ENCODE results near the gene RPP25L. TPM values are rescaled to one million over a fixed set of nuclear protein-coding genes. Genes with fewer than 3 reads are reported as not detected.
A peak's percentile ranks its signal among the peaks of the same experiment; 100 is the strongest.

RPP25L gene
- polyA plus RNA-seq, 1 of the 3 experiments (the other 2 are of a cell fraction): 47.6 TPM

DNA sequence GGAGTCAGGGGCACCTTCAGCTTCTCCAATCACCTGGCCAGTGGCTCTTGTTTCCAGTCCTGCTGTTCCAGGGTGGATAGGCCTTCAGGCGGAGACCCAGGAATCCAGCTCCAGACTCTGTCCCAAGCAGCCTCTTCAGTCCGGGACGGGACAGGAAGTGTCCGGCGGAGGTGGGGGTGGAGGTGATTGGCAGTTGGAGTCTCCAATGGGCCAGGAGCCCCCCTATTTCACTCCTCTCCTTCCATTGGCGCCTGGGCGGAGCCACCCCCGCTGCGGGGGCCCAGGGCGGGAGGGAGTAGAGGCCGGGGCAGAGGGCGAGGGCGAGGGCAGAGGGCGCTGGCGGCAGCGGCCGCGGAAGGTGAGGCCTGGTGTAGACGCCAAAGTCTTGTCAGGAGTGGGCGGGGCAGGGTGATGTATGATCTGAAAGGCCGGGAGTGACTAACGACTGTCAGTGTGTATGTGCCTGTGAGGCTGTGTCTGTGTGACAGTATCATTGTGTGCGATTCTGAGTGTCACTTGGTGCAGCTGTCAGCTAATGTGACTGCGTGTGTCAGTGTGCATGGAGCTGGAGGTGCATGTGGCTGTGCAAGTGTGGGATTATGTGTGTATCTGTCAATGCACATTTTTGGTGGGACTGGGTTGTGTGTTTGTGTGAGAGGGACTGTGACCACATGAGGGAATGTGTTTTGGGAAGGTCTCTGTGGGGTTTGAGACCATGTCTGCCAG lies 40.1 kb upstream of the RPP25L start, which contains the start of gene IL11RA:
TSS of gene IL11RA (plus strand) at position 310 of the 726 bp plus-strand sequence. CDS start 3,033 bp downstream, outside the sequence.
- peaks cover 13 to 19% of the 10 kb centered on the region in 2 experiments for H3K36me3 ChIP-seq (replicated peaks in 1 of 2; ENCODE audit: control insufficient read depth in 1 of 2, insufficient read depth in 2 of 2, low read length in 1 of 2)
- H3K9ac ChIP-seq: peak within 1 kb of the TSS; percentile 32; the same call in 1 of the 2 replicates
- H3K4me2 ChIP-seq: peak within 1 kb of the TSS; percentile 76
- 0 out of 2 replicates have a peak within 1 kb of the TSS, but pooled peaks have one; percentile 71 for H2AFZ ChIP-seq (ENCODE audit: low read depth)
- H3K27ac ChIP-seq (ENCODE audit: low read depth in 2 of 2, low read length in 1 of 2): peak within 1 kb of the TSS; percentile 67 to 96
- DNase-seq: no peak
- no peaks in the 10 kb centered on the region for H3K27me3 ChIP-seq (ENCODE audit: insufficient read depth)
- TF ChIP-seq, protein P1, sequence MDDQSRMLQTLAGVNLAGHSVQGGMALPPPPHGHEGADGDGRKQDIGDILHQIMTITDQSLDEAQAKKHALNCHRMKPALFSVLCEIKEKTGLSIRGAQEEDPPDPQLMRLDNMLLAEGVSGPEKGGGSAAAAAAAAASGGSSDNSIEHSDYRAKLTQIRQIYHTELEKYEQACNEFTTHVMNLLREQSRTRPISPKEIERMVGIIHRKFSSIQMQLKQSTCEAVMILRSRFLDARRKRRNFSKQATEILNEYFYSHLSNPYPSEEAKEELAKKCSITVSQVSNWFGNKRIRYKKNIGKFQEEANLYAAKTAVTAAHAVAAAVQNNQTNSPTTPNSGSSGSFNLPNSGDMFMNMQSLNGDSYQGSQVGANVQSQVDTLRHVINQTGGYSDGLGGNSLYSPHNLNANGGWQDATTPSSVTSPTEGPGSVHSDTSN (IDR thresholded peaks at IDR 0.05): peak; percentile 64
- TF ChIP-seq GABPA (IDR thresholded peaks at IDR 0.05; ENCODE audit: low read depth): 0 out of 2 replicates have a peak, but pooled peaks have one; percentile 19
- TF ChIP-seq ELF1 (IDR thresholded peaks at IDR 0.05): no peak
- no peak for TF ChIP-seq FOXJ3 (CRISPR knock-in tag; IDR thresholded peaks at IDR 0.05)
- no peaks in the 10 kb centered on the region for H4K20me1 ChIP-seq (ENCODE audit: insufficient read depth)
- H3K9me3 ChIP-seq: no peaks in the 10 kb centered on the region
- no peaks in the 10 kb centered on the region for H3K9me2 ChIP-seq
- 85% methylated on average over 24 of the region's 24 CpGs for WGBS (ENCODE audit: low lambda C conversion rate)
- peaks cover 12% of the 10 kb centered on the region; the same call in 1 of the 2 replicates for H3K79me2 ChIP-seq (ENCODE audit: insufficient read depth)
- ChIA-PET POLR2A (interaction anchor here (1.2 kb wide), 1 partner anchor 13 kb away, joined by 3 read pairs; no protein-coding TSS in a partner anchor), CTCF (interaction anchor here (4.2 to 14.1 kb wide), 2 partner anchors 12 to 15 kb away, joined by 20 to 152 read pairs; partner anchors contain the start of gene SIGMAR1)
- H3F3A ChIP-seq (replicated peaks; ENCODE audit: insufficient read depth): peaks cover 3% of the 10 kb centered on the region
- peaks cover 23 to 87% of the 10 kb centered on the region in 2 experiments for H3K4me1 ChIP-seq (ENCODE audit: control insufficient read depth in 1 of 2, insufficient read depth in 2 of 2, low read depth in 1 of 2, low read length in 1 of 2)
- no peak within 1 kb of the TSS for H3K4me3 ChIP-seq (ENCODE audit: low read depth in 2 of 2, low read length in 1 of 2)

DNA sequence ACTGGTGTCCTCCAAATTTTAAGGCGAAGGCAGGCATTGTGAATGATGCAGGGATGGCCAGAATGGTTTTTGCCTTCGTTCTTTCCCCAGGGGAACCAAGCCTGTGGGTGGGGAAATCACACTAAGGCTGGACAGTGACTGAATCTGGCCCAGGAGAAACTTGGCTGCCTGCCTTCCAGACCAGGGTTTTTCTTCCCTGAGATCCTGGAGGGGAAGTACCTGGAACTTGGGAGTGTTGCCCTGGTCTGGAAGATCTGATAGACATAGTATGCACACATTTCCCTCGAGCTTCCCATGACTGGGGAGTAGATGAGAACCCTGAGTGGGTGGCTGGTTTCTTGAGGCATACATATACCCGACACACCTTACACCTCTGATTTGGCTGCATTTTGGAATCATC lies 39.4 kb upstream of the RPP25L start:
- DNase-seq: no peak
- POLR2A ChIA-PET: interaction anchor here (1.3 kb wide), 1 partner anchor 14 kb away, joined by 12 read pairs; the partner anchor contains the start of gene SIGMAR1
- Histone ChIP-seq H3K79me2 (ENCODE audit: insufficient read depth) (peaks cover 14% of the 10 kb centered on the region; the same call in 1 of the 2 replicates), H3K4me2 (no peak overlapping the region; the same call in 1 of the 2 replicates), H3F3A (replicated peaks; ENCODE audit: insufficient read depth) (peaks cover 3% of the 10 kb centered on the region), H2AFZ (ENCODE audit: low read depth) (no peak overlapping the region), H3K4me3 (ENCODE audit: low read depth in 2 of 2, low read length in 1 of 2) (no peak overlapping the region), H3K27me3 (ENCODE audit: insufficient read depth) (no peaks in the 10 kb centered on the region), H3K36me3 (replicated peaks in 1 of 2; ENCODE audit: control insufficient read depth in 1 of 2, insufficient read depth in 2 of 2, low read length in 1 of 2) (peaks cover 13 to 19% of the 10 kb centered on the region in 2 experiments), H3K9me2 (no peaks in the 10 kb centered on the region), H3K9me3 (no peaks in the 10 kb centered on the region), H4K20me1 (ENCODE audit: insufficient read depth) (no peaks in the 10 kb centered on the region), H3K4me1 (ENCODE audit: control insufficient read depth in 1 of 2, insufficient read depth in 2 of 2, low read depth in 1 of 2, low read length in 1 of 2) (peaks cover 23 to 85% of the 10 kb centered on the region in 2 experiments), H3K27ac (ENCODE audit: low read depth in 2 of 2, low read length in 1 of 2) (peak overlapping the region in 1 of 2 experiments; percentile 96; a peak in 2 of 4 replicates), H3K9ac (no peak overlapping the region)
- CTCF ChIA-PET: interaction anchor here (4.2 to 14.1 kb wide), 2 partner anchors 13 to 14 kb away, joined by 20 to 152 read pairs; partner anchors contain the start of gene SIGMAR1
- 53% methylated on average over 4 of the region's 4 CpGs for WGBS (ENCODE audit: low lambda C conversion rate)
- TF ChIP-seq SMC3 (IDR thresholded peaks at IDR 0.05; ENCODE audit: low read depth, low read length) (no peak), FOXM1 (IDR thresholded peaks at IDR 0.05; ENCODE audit: low read depth) (no peak), JUND (IDR thresholded peaks at IDR 0.05) (no peak), GABPA (IDR thresholded peaks at IDR 0.05; ENCODE audit: low read depth) (no peak), FOXJ3 (CRISPR knock-in tag; IDR thresholded peaks at IDR 0.05) (no peak), POLR2AphosphoS5 (IDR thresholded peaks at IDR 0.05; ENCODE audit: low read depth, low read length) (no peak), RAD21 (IDR thresholded peaks at IDR 0.05; ENCODE audit: low read length) (no peak), MEF2A (IDR thresholded peaks at IDR 0.05; ENCODE audit: borderline replicate concordance, low read depth) (no peak), SIN3A (IDR thresholded peaks at IDR 0.05; ENCODE audit: borderline replicate concordance, low read depth, low read length) (no peak), CHD2 (IDR thresholded peaks at IDR 0.05; ENCODE audit: low read length, partially characterized antibody) (no peak), EP300 (IDR thresholded peaks at IDR 0.05; ENCODE audit: borderline replicate concordance in 1 of 2, low read depth in 1 of 2, low read length in 1 of 2) (no peak), RFX5 (IDR thresholded peaks at IDR 0.05; ENCODE audit: low read length) (no peak), RCOR1 (IDR thresholded peaks at IDR 0.05; ENCODE audit: low read length) (no peak), TCF12 (IDR thresholded peaks at IDR 0.05) (no peak)
- TF ChIP-seq, protein P2, sequence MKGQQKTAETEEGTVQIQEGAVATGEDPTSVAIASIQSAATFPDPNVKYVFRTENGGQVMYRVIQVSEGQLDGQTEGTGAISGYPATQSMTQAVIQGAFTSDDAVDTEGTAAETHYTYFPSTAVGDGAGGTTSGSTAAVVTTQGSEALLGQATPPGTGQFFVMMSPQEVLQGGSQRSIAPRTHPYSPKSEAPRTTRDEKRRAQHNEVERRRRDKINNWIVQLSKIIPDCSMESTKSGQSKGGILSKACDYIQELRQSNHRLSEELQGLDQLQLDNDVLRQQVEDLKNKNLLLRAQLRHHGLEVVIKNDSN (IDR thresholded peaks at IDR 0.05; ENCODE audit: borderline replicate concordance, low read depth): no peak
- TF ChIP-seq, protein P3, sequence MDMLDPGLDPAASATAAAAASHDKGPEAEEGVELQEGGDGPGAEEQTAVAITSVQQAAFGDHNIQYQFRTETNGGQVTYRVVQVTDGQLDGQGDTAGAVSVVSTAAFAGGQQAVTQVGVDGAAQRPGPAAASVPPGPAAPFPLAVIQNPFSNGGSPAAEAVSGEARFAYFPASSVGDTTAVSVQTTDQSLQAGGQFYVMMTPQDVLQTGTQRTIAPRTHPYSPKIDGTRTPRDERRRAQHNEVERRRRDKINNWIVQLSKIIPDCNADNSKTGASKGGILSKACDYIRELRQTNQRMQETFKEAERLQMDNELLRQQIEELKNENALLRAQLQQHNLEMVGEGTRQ (IDR thresholded peaks at IDR 0.05; ENCODE audit: borderline replicate concordance, low read depth, low read length): no peak
- TF ChIP-seq, protein P4, sequence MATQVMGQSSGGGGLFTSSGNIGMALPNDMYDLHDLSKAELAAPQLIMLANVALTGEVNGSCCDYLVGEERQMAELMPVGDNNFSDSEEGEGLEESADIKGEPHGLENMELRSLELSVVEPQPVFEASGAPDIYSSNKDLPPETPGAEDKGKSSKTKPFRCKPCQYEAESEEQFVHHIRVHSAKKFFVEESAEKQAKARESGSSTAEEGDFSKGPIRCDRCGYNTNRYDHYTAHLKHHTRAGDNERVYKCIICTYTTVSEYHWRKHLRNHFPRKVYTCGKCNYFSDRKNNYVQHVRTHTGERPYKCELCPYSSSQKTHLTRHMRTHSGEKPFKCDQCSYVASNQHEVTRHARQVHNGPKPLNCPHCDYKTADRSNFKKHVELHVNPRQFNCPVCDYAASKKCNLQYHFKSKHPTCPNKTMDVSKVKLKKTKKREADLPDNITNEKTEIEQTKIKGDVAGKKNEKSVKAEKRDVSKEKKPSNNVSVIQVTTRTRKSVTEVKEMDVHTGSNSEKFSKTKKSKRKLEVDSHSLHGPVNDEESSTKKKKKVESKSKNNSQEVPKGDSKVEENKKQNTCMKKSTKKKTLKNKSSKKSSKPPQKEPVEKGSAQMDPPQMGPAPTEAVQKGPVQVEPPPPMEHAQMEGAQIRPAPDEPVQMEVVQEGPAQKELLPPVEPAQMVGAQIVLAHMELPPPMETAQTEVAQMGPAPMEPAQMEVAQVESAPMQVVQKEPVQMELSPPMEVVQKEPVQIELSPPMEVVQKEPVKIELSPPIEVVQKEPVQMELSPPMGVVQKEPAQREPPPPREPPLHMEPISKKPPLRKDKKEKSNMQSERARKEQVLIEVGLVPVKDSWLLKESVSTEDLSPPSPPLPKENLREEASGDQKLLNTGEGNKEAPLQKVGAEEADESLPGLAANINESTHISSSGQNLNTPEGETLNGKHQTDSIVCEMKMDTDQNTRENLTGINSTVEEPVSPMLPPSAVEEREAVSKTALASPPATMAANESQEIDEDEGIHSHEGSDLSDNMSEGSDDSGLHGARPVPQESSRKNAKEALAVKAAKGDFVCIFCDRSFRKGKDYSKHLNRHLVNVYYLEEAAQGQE (IDR thresholded peaks at IDR 0.05; ENCODE audit: low read depth, low read length): no peak
